Esophagus muscularis mucosa (tissue), 4 donors: ENCODE results near the gene PRRX1.

Experiments
- CTCF ChIP-seq, 3 experiments: fragments of 200-600 bp in 2 of 3; fragments of 450-650 bp in 1 of 3; sonication (generic) in 2 of 3; IDR thresholded peaks; one replicate each; pipeline ENCODE4 v1.5.1; 2017 to 2019; ENCODE audit warnings: antibody characterized with exemption in 3 of 3, mild to moderate bottlenecking in 2 of 3, moderate library complexity in 1 of 3
- EP300 ChIP-seq: sonication (generic); formaldehyde crosslinking; IDR thresholded peaks from one replicate; pipeline ENCODE4 v1.6.1; 2017; ENCODE audit warnings: antibody characterized with exemption
- POLR2A ChIP-seq: fragments of 450-650 bp; IDR thresholded peaks from one replicate; pipeline ENCODE4 v1.6.1; 2017; ENCODE audit warnings: antibody characterized with exemption, moderate library complexity, mild to moderate bottlenecking, low read depth

DNA sequence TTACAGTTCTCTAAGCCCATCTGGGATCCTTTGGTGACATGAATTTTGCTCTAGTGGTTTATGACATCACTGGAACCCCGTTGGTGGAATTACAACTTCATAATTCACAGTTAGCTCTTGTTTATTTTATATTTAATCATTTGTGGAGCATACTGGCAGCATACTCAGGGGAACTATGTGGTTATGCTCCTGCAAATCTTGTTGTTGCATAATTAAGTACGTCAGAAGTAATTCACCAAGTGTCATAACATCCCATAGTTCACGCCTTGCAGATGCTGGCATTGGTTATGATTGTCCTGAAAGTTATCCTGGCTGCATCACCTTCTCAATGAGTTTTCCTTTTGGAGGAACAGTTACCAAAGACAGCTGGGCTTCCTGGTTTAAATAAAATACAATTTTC, 16.5 kb downstream of the PRRX1 start:
- TF ChIP-seq CTCF (IDR thresholded peaks at IDR 0.05) (no peak), POLR2A (no peak), EP300 (no peak)
